GM12874 (cell line): Measurements from ENCODE around the gene SMIM1.

Source experiments
- CTCF ChIP-seq: IDR thresholded peaks from 2 replicates; pipeline ENCODE4 v1.5.1; 2011; ENCODE audit warnings: low read depth, mild to moderate bottlenecking, control low read depth, low read length, moderate library complexity; ENCODE audit not compliant: insufficient read depth

SMIM1 gene, protein sequence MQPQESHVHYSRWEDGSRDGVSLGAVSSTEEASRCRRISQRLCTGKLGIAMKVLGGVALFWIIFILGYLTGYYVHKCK

DNA sequence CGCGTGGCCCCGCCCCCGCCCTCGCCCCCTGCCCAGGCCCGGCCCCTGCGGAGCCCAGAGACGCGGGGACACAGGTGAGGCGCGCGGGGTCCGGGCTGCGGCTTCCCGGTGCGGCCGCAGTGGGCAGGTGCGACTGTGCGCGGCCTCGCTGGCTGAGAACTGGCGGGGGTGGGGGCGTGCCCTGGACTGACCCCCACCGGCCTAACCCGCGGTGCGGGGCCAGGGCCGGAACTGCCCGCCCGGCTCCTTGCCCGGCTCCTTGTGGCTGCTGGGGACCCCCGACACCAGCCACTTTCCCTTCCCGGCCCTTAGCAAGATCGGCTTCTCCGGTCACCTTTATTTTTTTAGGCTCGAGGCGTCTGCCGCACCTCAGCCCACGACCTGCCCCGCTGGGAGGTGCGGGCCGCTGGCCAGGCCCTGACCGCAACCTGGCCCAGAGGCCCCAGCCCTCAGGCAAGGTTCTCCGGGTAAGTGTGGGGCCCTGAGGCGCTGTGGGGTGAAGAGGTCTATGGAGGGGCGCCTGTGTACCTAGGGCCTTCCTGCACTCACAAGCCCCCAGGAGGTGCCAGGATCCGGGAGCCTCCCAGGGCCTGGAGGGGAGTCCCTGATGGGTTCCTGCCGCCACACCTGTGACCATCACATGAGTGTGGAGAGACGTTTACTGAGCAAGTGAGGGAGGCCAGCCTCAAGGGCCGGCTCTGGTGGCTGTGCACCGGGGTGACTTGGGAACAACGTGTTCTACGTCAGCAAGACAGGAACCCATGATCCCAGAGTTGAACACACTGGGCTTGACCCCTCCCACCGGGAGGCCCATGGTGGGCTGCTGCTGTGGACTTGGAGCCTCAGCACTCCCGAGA is at the start of gene SMIM1:
Gene SMIM1, plus strand, starts transcription at position 35 of the 857 bp plus-strand sequence. CDS start 2,625 bp downstream, outside the sequence.
- no peak for TF ChIP-seq CTCF

- no peak for TF ChIP-seq CTCF
These were observed 49.7 kb upstream of the SMIM1 start for GRCh38 chr1:3722846-3723245.

GRCh38 chr1:3724416-3725030 is 48.0 kb upstream of the SMIM1 start:
- TF ChIP-seq CTCF, result peak; percentile 96

- no peak for TF ChIP-seq CTCF
These were observed 47.2 kb upstream of the SMIM1 start for GRCh38 chr1:3725366-3725765.

DNA sequence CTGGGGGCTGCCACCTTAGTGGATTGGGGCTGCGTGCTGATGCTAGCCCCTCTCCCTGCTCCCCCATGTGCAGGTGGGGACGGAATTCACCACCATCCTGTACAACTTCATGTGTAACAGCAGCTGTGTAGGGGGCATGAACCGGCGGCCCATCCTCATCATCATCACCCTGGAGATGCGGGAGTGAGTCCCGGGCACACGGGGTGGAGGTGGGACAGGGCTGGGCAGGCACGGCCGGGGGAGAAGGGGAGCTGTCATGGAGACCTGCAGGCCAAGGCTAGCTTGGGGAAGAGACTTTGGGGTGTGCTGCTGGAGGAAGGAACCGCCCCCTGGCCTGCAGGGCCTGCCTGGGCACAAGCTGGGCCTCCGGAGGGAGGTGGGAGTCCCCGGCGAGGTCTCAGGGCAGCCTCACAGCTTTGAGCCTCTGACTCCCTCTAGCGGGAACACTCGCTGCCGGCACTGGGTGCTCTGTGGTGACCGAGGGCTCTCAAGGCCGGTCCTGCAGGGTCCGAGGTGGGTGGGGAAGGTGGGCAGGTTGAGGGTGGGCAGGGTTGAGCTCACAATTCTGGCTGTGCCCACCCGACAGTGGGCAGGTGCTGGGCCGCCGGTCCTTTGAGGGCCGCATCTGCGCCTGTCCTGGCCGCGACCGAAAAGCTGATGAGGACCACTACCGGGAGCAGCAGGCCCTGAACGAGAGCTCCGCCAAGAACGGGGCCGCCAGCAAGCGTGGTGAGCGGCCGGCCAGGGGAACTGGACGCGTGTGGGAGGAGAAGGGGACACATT is 45.3 kb upstream of the SMIM1 start:
- peak; percentile 57 for TF ChIP-seq CTCF

GRCh38 chr1:3727825-3728776 is 44.4 kb upstream of the SMIM1 start:
- no peak for TF ChIP-seq CTCF
